ENCODE data around the gene CERS3.
"Not testable (repeated sequence)": the region's sequence is repeated elsewhere in the genome, so short reads cannot be mapped to it uniquely, and the experiment has no call there.

CERS3 gene

DNA sequence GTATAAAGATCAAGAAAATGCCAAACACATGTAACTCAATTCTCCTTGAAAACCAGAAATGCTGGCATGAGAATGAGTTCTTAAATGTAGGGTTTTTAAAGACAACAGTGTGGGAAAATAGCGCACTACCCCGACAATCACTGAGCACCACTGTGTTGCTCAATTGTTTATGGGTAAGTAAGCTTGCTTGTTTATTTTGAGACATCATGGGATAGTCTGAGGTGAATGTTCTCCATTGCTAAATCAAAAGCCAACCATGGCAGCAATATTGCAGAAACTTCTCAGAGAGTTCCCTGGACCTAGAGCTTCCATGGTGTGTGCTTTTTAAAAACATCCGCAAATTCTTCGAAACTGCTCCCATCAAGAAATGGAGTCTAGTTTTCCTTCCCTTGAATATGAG lies 62.7 kb downstream of the CERS3 start:
- no peak for TF ChIP-seq POLR2A (IDR thresholded peaks at IDR 0.05; ENCODE audit: low read length)
- TF ChIP-seq GATA1 (IDR thresholded peaks at IDR 0.05; ENCODE audit: low read depth, low read length), result no peak

DNA sequence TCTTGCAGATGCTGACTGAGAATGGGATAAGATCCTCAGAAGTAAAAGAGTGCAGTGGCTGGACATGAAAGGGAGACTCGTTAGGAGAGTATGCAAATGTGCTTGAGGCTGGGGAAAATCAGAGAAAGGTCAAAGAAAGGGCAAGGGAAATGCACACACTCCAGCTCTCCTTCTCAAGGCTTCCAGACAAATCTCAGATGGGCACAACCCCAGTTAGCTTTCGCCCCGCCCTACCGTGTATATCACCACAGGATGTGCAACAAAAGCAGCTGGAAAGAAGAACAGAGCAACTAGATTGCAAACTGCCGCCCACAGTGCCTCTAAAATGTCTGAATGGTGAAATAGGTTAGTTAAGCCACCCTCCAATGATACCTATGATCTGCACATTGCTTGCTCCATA lies 63.9 kb downstream of the CERS3 start:
- TF ChIP-seq GATA1 (IDR thresholded peaks at IDR 0.05; ENCODE audit: low read depth, low read length) (no peak), POLR2A (IDR thresholded peaks at IDR 0.05; ENCODE audit: low read length) (no peak)

More for the DNA sequence above, 62.7 kb downstream of the CERS3 start:
- no peak for DNase-seq

GRCh38 chr15:100464256-100464655 lies 64.5 kb downstream of the CERS3 start:
- TF ChIP-seq GATA1 (IDR thresholded peaks at IDR 0.05; ENCODE audit: low read depth, low read length), result no peak
- no peak for TF ChIP-seq POLR2A (IDR thresholded peaks at IDR 0.05; ENCODE audit: low read length)
- DNase-seq, result no peak

More for the DNA sequence above, 63.9 kb downstream of the CERS3 start:
- no peak for DNase-seq

DNA sequence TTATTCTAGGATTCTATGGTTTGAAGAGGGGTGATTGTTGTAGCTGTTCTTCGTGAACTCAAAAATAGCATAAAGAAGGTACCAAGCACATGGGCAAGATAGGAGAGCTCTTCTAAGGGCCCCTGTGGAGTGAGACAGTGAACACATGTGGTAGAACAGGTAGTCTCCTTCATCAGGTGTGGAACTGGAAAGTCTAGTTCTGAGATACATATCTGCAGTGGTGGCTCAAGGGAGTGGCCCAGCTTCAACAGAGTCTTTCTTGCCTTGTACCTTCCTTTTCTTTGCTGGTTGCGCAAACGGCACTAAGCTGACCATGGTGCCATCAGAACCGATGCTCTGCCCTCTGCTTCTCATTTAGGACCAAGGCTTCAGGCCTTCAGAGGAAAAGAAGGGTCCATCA lies 65.2 kb downstream of the CERS3 start:
- TF ChIP-seq GATA1 (IDR thresholded peaks at IDR 0.05; ENCODE audit: low read depth, low read length), result no peak
- TF ChIP-seq POLR2A (IDR thresholded peaks at IDR 0.05; ENCODE audit: low read length), result no peak
- DNase-seq, result no peak

- DNase-seq, result no peak
- TF ChIP-seq GATA1 (IDR thresholded peaks at IDR 0.05; ENCODE audit: low read depth, low read length) (no peak), POLR2A (IDR thresholded peaks at IDR 0.05; ENCODE audit: low read length) (no peak)
Measured at GRCh38 chr15:100461049-100461448, 67.7 kb downstream of the CERS3 start.

DNA sequence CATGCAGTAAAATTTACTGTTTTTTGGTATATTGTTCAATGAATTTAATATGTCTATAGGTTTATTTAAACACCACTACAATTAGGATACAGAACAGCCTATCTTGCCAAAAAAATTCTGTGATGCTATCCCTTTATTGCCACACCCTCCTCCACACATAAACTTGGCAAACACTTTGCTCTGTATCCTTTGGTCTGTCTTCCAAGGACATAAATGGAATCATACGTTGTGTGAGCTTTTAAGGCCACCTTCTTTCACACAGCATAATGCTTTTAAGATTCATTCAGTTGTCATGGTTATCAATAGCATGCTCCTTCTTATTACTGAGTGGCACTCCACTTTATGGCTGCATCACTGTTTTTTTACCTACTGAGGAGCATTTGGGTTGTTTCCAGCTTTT lies 71.5 kb downstream of the CERS3 start:
- no peak for DNase-seq

GRCh38 chr15:100454148-100454547 lies 74.6 kb downstream of the CERS3 start:
- DNase-seq, result no peak
- TF ChIP-seq POLR2A (IDR thresholded peaks at IDR 0.05; ENCODE audit: low read length) (no peak), GATA1 (IDR thresholded peaks at IDR 0.05; ENCODE audit: low read depth, low read length) (no peak)

More for the DNA sequence above, 71.5 kb downstream of the CERS3 start:
- TF ChIP-seq GATA1 (IDR thresholded peaks at IDR 0.05; ENCODE audit: low read depth, low read length), result no peak
- no peak for TF ChIP-seq POLR2A (IDR thresholded peaks at IDR 0.05; ENCODE audit: low read length)

DNA sequence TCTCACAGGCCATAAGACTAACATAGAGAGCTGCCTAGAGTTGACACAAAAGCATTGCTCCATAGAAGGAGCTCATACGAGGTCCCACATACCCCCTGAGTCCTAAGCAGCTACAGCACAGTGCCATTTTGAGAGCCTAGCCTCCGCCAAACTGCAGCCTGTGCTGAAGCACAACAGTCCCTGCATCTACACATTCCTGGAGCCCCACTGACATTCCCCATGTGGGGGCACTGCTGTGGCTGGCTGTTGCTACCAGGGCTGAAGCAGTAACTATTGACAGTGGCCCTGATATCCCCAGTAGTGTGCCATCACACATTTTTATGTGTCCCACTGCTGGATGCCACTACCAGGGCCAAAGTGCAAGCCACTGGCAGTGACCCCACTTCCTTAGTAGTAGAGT lies 80.3 kb downstream of the CERS3 start:
- DNase-seq, result no peak
- TF ChIP-seq POLR2A (IDR thresholded peaks at IDR 0.05; ENCODE audit: low read length), result no peak

GRCh38 chr15:100441063-100441462 lies 87.7 kb downstream of the CERS3 start:
- DNase-seq, result not testable (repeated sequence)

GRCh38 chr15:100439514-100439913 lies 89.2 kb downstream of the CERS3 start:
- TF ChIP-seq GATA1 (IDR thresholded peaks at IDR 0.05; ENCODE audit: low read depth, low read length) (no peak), POLR2A (IDR thresholded peaks at IDR 0.05; ENCODE audit: low read length) (no peak)
- no peak for DNase-seq

DNA sequence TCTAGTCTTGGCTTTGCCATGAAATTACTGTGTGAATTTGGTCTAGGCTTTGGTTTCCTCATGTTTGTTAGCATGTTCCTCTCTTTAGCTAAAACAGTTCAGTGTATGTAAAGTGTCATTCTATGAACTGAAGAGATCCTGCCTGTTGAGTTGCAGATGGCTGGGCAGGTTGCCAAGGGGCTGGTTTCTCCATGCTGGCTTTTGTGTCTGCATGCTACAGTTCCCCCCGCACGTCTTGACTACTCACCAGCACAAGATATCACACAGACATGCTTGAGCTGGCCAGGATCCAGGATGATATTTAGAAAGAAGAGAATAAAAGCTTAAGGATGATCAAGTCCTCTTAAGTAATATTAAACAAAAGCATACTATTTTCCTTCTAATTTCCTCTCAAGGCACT lies 90.2 kb downstream of the CERS3 start:
- no peak for DNase-seq
- TF ChIP-seq GATA1 (IDR thresholded peaks at IDR 0.05; ENCODE audit: low read depth, low read length), result no peak
- no peak for TF ChIP-seq POLR2A (IDR thresholded peaks at IDR 0.05; ENCODE audit: low read length)

DNA sequence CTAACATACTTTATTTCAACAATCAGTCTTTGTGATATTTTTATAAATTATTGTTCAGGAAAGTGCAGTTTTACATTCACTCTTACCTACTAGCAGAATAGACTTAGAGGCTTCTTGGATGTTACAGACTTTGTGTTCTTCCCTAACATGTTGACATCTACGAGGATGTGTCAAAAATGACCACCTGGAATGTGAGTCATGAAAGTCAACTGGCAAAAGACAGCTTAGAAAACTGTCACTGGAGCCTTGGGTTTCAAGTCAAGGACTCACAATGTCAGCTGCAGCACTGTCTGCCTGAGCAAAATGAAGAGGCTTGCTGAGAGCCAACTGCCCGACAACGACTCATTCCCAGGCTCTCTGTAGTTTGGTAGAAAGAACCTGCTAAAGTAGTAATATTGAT lies 91.5 kb downstream of the CERS3 start:
- no peak for DNase-seq
- TF ChIP-seq GATA1 (IDR thresholded peaks at IDR 0.05; ENCODE audit: low read depth, low read length), result no peak
- no peak for TF ChIP-seq POLR2A (IDR thresholded peaks at IDR 0.05; ENCODE audit: low read length)

DNA sequence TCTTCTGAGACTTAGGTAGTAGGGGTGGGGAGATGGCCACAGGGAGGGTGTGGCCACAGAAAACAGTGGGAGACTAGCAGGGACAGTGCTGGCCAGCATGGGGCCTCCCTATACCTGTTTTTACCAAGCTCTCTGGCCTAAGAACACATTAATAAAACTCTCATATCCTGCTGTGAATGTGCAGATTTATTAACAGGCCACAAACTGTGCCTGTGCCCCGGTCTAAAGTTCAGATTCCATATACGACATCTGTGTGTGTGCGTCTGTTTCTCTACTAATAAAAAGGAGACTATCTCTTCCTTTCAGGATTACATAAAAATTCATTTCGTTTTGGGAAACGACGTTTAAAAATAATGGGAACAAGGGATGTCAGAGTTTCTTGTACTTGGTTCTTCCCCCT lies 94.2 kb downstream of the CERS3 start:
- no peak for DNase-seq
- no peak for TF ChIP-seq GATA1 (IDR thresholded peaks at IDR 0.05; ENCODE audit: low read depth, low read length)
- TF ChIP-seq POLR2A (IDR thresholded peaks at IDR 0.05; ENCODE audit: low read length), result no peak

- TF ChIP-seq POLR2A (IDR thresholded peaks at IDR 0.05; ENCODE audit: low read length) (no peak), GATA1 (IDR thresholded peaks at IDR 0.05; ENCODE audit: low read depth, low read length) (no peak)
- DNase-seq, result no peak
Measured at GRCh38 chr15:100434038-100434437, 94.7 kb downstream of the CERS3 start.

GRCh38 chr15:100433304-100433703 lies 95.4 kb downstream of the CERS3 start:
- DNase-seq, result no peak
- TF ChIP-seq POLR2A (IDR thresholded peaks at IDR 0.05; ENCODE audit: low read length) (no peak), GATA1 (IDR thresholded peaks at IDR 0.05; ENCODE audit: low read depth, low read length) (no peak)

- no peak for DNase-seq
- no peak for TF ChIP-seq GATA1 (IDR thresholded peaks at IDR 0.05; ENCODE audit: low read depth, low read length)
- TF ChIP-seq POLR2A (IDR thresholded peaks at IDR 0.05; ENCODE audit: low read length), result no peak
Measured at GRCh38 chr15:100430411-100430810, 98.3 kb downstream of the CERS3 start.
